ENCODE results near the gene DMWD.

Gene DMWD

DNA sequence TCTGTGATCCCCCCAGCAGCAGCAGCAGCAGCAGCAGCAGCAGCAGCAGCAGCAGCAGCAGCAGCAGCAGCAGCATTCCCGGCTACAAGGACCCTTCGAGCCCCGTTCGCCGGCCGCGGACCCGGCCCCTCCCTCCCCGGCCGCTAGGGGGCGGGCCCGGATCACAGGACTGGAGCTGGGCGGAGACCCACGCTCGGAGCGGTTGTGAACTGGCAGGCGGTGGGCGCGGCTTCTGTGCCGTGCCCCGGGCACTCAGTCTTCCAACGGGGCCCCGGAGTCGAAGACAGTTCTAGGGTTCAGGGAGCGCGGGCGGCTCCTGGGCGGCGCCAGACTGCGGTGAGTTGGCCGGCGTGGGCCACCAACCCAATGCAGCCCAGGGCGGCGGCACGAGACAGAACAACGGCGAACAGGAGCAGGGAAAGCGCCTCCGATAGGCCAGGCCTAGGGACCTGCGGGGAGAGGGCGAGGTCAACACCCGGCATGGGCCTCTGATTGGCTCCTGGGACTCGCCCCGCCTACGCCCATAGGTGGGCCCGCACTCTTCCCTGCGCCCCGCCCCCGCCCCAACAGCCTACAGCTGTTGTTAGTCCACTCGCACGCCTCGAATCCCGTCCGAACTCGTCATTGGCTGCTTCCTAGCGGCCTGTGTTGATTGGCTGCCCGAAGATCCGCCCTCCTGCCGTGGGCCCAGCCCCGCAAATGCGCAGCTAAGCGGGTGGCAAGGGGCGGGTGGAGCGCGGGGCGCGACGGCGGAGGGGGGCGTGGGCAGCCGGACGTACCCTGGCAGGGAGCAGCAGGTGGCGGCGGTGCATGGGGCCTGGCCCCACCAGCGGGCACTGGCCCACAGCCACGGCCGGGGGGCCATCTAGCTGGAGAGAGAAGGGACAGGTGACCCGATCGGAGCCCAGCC is 22.2 kb downstream of the DMWD start:
- TF ChIP-seq, protein P1, sequence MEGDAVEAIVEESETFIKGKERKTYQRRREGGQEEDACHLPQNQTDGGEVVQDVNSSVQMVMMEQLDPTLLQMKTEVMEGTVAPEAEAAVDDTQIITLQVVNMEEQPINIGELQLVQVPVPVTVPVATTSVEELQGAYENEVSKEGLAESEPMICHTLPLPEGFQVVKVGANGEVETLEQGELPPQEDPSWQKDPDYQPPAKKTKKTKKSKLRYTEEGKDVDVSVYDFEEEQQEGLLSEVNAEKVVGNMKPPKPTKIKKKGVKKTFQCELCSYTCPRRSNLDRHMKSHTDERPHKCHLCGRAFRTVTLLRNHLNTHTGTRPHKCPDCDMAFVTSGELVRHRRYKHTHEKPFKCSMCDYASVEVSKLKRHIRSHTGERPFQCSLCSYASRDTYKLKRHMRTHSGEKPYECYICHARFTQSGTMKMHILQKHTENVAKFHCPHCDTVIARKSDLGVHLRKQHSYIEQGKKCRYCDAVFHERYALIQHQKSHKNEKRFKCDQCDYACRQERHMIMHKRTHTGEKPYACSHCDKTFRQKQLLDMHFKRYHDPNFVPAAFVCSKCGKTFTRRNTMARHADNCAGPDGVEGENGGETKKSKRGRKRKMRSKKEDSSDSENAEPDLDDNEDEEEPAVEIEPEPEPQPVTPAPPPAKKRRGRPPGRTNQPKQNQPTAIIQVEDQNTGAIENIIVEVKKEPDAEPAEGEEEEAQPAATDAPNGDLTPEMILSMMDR (IDR thresholded peaks at IDR 0.05; ENCODE audit: control insufficient read depth, extremely low read depth, insufficient read depth): peak; percentile 37
- DNase-seq (ENCODE audit: low read depth): peak; percentile 87
- peak overlapping the region; percentile 61 for H3K4me3 ChIP-seq (ENCODE audit: low read depth, low read length)

DNA sequence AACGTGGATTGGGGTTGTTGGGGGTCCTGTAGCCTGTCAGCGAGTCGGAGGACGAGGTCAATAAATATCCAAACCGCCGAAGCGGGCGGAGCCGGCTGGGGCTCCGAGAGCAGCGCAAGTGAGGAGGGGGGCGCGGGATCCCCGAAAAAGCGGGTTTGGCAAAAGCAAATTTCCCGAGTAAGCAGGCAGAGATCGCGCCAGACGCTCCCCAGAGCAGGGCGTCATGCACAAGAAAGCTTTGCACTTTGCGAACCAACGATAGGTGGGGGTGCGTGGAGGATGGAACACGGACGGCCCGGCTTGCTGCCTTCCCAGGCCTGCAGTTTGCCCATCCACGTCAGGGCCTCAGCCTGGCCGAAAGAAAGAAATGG is 22.8 kb downstream of the DMWD start:
- TF ChIP-seq, protein P1 (IDR thresholded peaks at IDR 0.05; ENCODE audit: control insufficient read depth, extremely low read depth, insufficient read depth): no peak
- H3K4me3 ChIP-seq (ENCODE audit: low read depth, low read length): peak overlapping the region; percentile 61
- DNase-seq (ENCODE audit: low read depth): no peak

DNA sequence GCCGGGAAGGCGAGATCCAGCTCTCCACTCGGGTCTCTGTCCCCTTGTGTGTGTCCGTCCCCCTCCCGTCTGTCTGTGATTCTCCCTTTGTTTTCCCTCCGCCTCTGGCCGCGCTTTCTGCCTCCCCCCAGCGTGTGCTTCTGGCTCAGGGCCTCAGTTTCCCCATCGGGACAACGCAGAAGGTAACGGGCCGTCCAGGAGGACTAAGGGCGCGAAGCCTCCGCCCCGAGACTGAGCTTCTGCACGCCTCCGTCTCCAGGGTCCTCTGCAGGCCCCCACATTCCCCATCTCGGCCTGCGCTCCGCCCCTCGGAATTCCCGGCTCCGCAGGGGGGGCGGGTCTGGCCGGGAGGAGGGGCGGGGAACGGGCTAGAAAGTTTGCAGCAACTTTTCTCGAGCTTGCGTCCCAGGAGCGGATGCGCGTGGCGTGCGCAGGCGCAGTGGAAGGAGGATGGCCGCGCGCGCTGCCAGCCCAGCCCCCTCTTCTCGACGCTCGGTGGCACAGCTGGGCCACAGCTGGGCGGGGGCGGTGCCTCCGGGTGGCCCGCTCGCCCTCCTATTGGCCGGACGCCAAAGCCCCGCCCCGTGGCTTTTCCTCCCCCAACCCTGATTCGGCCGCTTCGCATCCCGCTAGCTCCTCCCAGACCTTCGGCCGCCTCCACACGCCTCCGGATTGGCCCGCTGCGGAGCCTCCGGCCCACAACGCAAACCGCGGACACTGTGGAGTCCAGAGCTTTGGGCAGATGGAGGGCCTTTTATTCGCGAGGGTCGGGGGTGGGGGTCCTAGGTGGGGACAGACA is 23.5 kb downstream of the DMWD start, which contains the start of gene SIX5:
Gene SIX5 (minus strand): TSS at position 269 of the 799 bp plus-strand sequence. CDS start 408 bp downstream, outside the sequence.
- peak; percentile 69 for DNase-seq (ENCODE audit: low read depth)
- TF ChIP-seq, protein P1 (IDR thresholded peaks at IDR 0.05; ENCODE audit: control insufficient read depth, extremely low read depth, insufficient read depth): no peak
- H3K4me3 ChIP-seq (ENCODE audit: low read depth, low read length): peak within 1 kb of the TSS; percentile 71

DNA sequence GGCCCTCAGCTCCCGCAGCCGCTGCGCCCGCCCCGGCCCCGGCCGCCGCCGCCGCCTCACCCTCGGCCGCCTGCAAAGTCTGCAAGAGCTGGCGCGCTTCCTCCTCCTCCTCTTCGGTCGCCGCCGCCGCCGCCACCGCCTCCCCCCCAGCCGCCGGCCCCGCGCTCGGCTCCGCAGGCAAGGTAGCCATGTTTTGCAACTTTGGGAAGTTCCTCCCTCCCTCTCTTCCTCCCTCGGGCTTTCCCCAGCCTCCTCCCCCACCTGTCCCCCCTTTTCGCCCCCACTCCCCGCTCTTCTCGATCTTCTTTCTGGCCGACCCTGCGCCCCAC is 24.0 kb downstream of the DMWD start:
- DNase-seq (ENCODE audit: low read depth): no peak

DNA sequence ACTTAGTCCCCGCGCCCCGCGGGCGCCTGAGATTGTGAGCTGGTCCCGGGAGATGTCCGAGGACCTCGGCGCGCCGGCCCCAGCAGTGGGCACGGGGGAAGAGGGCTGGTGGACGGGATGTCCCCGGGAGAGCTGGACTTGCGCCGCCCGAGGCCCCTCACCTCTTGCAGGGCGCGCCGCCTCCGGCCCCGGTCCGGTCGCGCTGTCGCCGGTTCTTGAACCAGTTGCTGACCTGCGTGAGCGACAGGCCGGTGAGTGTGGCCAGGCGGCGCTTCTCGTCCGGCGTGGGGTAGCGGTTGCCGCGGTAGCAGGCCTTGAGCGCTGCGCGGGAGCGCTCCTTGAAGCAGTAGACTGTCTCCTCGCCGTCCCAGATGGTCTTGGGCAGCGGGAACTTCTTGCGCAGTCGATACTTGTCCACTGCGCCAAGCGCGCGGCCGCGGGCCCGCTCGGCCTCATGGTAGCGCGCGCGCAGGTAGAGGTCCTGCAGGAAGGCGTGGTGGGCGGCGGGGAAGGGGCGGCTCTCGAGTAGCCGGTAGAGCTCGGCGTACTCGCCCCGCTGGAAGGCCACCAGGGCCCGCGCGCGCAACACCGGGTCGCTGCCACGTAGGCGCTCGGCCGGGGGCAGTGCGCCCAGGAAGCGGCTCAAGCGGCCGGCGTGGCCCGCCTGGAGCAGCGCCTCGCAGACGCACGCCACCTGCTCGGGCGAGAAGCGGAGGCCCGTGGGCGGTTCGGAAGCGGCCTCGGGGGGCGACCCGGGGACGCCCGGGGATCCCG is 24.6 kb downstream of the DMWD start:
- TF ChIP-seq, protein P1 (IDR thresholded peaks at IDR 0.05; ENCODE audit: control insufficient read depth, extremely low read depth, insufficient read depth): no peak
- peak; percentile 27 for DNase-seq (ENCODE audit: low read depth)
- peak overlapping the region; percentile 71 for H3K4me3 ChIP-seq (ENCODE audit: low read depth, low read length)

More for the DNA sequence above, 24.0 kb downstream of the DMWD start:
- peak overlapping the region; percentile 71 for H3K4me3 ChIP-seq (ENCODE audit: low read depth, low read length)
- TF ChIP-seq, protein P1 (IDR thresholded peaks at IDR 0.05; ENCODE audit: control insufficient read depth, extremely low read depth, insufficient read depth): no peak

DNA sequence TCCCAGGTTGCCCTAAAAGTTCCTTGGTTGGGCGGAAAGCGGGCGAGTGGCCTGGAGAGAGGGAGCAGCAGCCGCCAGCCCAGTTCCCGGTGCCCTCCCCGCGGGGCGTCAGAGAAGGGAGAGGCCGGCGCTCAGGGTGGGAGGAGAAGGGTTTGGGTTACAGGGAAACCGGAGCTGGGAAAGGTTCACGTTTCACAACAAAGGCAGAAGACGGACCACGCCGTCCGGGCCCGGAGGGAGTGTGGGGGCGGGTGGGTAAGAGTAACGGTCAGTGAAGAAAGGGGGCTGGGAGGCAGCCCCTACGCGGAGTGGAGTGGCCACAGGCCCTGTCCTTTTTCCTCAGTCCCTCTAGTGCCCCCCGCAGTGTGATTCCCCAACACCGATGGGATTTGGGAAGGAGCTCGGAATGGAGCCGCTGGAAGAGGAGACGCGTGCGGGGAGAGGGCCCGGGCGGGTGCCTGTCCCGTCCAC is 25.2 kb downstream of the DMWD start:
- H3K4me3 ChIP-seq (ENCODE audit: low read depth, low read length): peak overlapping the region; percentile 71
- no peak for DNase-seq (ENCODE audit: low read depth)
- TF ChIP-seq, protein P1 (IDR thresholded peaks at IDR 0.05; ENCODE audit: control insufficient read depth, extremely low read depth, insufficient read depth): no peak
